Measurements from ENCODE around the gene TOX2.

Gene TOX2, protein sequence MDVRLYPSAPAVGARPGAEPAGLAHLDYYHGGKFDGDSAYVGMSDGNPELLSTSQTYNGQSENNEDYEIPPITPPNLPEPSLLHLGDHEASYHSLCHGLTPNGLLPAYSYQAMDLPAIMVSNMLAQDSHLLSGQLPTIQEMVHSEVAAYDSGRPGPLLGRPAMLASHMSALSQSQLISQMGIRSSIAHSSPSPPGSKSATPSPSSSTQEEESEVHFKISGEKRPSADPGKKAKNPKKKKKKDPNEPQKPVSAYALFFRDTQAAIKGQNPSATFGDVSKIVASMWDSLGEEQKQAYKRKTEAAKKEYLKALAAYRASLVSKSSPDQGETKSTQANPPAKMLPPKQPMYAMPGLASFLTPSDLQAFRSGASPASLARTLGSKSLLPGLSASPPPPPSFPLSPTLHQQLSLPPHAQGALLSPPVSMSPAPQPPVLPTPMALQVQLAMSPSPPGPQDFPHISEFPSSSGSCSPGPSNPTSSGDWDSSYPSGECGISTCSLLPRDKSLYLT

GRCh38 chr20:43914311-43915210, at the start of gene TOX2:
Gene TOX2, plus strand, starts transcription at chr20:43914852. Its CDS starts 40 bp downstream, at chr20:43914892.
- no peak for FAIRE-seq

DNA sequence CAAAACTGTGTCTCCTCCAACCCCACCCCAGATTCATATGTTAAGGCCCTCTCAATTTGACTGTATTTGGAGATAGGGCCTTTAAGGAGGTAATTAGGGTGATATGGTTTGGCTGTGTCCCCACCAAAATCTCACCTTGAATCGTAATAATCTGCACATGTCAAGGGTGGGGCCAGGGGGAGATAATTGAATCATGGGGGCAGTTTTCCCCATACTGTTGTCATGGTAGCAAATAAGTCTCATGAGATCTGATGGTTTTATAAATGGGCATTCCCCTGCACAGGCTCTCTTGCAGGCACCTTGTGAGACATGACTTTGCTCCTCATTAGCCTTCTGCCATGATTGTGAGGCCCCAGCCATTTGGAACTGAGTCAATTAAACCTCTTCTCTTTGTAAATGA, 46.6 kb upstream of the TOX2 start:
- FAIRE-seq: no peak

- FAIRE-seq: no peak
These were observed 44.2 kb upstream of the TOX2 start for GRCh38 chr20:43870484-43870883.

GRCh38 chr20:43878776-43879175, 35.9 kb upstream of the TOX2 start:
- FAIRE-seq: no peak

- FAIRE-seq: no peak
These were observed 20.7 kb upstream of the TOX2 start for GRCh38 chr20:43893930-43894329.

DNA sequence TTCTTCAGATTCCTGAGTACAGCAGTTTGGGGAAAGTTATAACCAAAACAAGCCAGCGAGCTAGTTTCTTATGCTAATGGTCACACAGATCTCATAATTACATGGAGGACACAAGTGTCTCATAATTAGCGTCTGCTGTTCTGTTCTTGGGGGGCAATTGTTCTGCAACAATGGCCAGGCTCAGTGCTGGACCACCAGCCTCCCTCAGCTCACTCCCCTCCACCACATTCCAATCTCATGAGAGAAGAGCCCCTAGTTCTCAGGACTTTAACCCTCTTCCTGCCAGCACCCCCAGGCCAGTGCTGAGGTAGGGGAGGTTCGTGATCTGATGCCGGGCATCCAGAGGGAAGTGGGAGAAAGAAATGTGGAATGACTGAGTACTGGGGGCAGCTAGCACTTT, 20.2 kb upstream of the TOX2 start:
- FAIRE-seq: no peak

DNA sequence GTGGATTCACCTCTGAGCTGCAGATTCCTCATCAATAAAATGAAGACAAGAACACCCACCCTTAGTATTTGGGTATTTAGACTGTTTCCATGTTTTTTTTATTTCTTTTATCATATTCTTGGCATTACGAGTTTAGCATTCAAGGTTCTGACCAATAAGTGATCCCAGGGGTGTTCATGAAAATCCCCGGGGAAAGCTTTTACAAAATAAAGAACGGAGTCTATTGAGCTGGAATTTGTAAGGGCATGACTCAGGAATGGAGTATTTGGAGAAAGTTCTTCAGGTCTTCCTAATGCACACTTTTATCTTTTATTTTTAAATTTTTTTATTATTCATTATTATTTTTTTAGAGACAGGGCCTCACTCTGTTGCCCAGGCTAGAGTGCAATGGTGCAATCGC, 19.4 kb upstream of the TOX2 start:
- FAIRE-seq: no peak

- no peak for FAIRE-seq
These were observed 15.2 kb upstream of the TOX2 start for GRCh38 chr20:43899274-43900120.

- no peak for FAIRE-seq
These were observed 14.6 kb upstream of the TOX2 start for GRCh38 chr20:43900121-43900466.

GRCh38 chr20:43900496-43900895, 14.2 kb upstream of the TOX2 start:
- no peak for FAIRE-seq

- no peak for FAIRE-seq
These were observed 13.4 kb upstream of the TOX2 start for GRCh38 chr20:43901296-43901695.

DNA sequence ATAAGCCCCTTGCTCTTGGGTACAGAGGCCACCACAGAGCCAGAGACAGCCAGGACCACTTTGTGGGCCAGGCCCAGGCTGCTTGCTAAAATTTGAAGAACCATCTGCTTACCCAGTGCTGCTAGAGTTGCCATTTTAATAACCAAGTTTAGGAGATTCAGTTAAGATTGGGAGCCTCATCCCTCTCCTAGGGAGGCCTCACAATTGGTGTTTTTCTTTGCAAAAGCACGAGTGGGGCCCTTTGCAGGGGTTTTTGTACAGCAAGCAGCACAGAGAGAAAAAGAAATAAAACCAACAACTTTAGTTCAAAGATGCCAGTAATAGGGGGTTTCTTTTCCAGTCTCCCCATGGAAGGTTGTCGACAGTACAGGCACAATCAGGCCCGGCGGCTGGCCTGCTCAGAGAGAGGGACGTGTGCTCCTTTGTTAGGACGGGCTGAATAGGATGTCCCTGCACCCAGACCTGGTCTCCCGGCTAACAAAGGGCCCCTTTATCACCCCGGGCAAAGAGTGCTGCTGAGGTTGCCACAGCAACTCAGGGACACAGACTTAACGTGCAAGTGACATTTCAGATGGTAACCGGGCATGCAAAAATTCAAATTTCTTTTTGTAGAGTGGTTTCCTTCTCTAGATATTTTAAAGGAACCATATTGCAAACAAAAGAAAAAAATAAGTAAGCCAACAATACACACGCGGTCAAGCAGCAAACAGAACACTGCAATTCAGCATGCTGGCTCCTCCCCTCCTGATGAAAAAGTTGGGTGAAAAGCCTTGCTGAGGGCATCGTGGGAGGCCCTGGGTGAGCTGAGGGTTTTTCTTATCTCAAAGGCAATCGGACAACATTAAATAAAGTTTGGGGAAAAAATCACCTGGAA, 10.5 kb upstream of the TOX2 start:
- no peak for FAIRE-seq

- no peak for FAIRE-seq
These were observed 9.8 kb upstream of the TOX2 start for GRCh38 chr20:43904827-43905177.

DNA sequence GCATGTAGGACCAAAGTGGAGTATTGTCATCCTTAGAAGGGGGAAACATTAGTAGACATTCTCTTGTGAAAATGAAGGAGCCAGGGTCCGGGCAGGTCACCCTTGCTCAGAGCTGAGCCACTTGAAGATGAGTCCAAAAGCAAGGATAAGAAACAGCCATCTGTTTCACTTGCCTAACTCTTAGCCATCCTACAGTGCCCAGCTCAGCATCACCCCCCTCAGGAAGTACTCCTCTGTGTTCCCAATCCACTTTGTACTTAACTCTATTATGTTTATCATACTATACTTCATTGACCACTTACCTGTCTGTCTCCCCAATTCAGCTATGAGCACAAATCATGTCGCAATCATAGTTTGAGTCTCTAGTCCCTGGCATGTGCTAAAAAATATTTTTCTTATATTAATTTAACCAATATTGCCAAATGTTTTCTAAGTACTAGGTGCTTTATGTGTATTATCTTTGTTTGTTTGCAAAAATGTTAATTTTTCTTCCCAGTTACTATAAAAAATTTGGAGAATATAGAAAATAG, 8.1 kb upstream of the TOX2 start:
- no peak for FAIRE-seq

- FAIRE-seq: no peak
These were observed 5.4 kb upstream of the TOX2 start for GRCh38 chr20:43909211-43909610.

- FAIRE-seq: no peak
These were observed 4.9 kb upstream of the TOX2 start for GRCh38 chr20:43909720-43910119.

- FAIRE-seq: no peak
These were observed 4.1 kb upstream of the TOX2 start for GRCh38 chr20:43910564-43910963.

DNA sequence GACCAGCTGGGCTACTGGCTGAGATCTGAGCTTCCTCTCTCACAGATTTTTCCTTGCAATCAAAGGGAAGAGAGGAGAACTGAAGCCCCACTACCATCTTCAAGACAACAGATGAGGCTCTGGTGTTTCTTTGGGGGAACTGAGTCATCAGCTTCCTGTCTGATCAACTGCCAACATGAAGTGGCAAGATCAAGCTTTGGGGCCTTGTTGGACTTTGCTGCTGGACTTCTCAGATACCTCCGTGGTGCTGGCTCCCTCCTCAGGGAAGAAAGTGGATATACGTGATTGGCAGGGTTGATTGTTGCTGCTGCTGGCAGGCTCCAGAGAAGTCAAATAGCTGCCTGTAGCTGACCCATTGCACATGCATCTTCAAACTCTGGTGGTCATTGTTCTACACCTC, 3.6 kb upstream of the TOX2 start:
- no peak for FAIRE-seq

- no peak for FAIRE-seq
These were observed 1.2 kb upstream of the TOX2 start for GRCh38 chr20:43913291-43914025.

DNA sequence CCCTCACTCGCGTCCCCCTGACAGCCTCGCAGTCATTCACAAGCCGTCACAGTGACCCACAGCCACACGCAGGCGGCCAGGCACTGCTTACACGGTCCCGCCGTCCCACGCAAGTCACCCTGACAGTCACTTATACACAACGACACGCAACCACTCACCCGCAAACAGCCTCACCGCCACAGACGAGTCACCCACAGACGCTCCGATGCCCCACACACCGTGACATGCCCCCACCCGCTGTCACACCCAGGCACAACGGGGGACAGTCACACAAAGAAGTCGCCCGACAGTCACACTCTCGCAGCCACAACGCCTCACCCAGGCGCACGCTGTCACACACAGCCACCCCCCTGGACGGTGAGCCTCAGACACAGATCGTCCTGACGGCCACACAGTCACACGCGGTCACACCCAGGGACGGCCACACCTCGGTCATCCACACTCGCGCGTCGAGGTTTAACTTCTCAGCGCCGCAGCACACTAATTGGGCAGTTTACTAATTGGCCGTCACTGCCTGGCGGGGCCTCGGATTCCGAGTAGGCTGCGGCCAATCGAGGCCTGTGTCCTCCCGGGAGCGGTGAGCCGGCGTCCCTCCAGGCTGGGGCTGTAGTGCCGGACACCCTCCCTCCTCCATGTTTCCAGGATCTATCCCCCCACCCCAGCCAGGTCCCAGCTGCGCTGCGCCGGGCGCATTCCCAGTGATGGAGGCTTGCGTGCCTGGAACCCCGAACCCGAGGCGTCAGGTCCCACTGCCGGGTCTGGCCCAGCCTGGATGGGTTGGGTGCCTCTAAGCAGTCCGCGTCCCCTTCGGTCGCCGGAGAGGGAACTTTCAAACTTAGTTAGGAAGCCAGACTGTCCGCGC, 790 bp downstream of the TOX2 start:
- no peak for FAIRE-seq

All from islet of Langerhans (tissue), 1 donor.